A549 treated with ZK216348 at 1 μM for 4 hours (cell line): Measurements from ENCODE around the gene GJA5. TPM values are rescaled to one million over a fixed set of nuclear protein-coding genes. Genes with fewer than 3 reads are reported as not detected.

ENCODE experiments used
- total RNA-seq: library from RNA; stranded (reverse); fragments of 200-300 nt; extraction: Qiagen RNA extraction; gene quantifications from 5 replicates; pipeline ENCODE4 v1.2.3, GENCODE V29; 2022; ENCODE audit warnings: low read depth

Gene GJA5
- not detected in 5 replicates for total RNA-seq

GRCh38 chr1:147760481-147761260 lies at the start of gene GJA5:
Gene GJA5, minus strand, starts transcription at chr1:147760602. Its CDS starts 1,364 bp downstream, at chr1:147759238.

Other genes with a start within 250 kb of the GJA5 start
- 3.7 to 6.7 TPM (median 5.4 TPM) in 5 replicates for gene BCL9, start 219.1 kb downstream of the GJA5 start, total RNA-seq
- 16.1 to 23.9 TPM (median 20.6 TPM) in 5 replicates for gene ACP6, start 90.1 kb downstream of the GJA5 start, total RNA-seq
- not detected in 5 replicates for gene GJA8, start 142.2 kb upstream of the GJA5 start, total RNA-seq
- gene GPR89B, start 167.8 kb upstream of the GJA5 start, total RNA-seq: 3.8 to 5.7 TPM (median 5.0 TPM) in 5 replicates